GM18511 (cell line): ENCODE results near the gene OR51I1.

Source experiments
- ATAC-seq: cut with Tn5 transposase; IDR thresholded peaks from one replicate; pipeline ENCODE4 v1.9.1; 2021; ENCODE audit warnings: mild to moderate bottlenecking, moderate library complexity; ENCODE audit not compliant: unreplicated experiment

The OR51I1 gene, protein sequence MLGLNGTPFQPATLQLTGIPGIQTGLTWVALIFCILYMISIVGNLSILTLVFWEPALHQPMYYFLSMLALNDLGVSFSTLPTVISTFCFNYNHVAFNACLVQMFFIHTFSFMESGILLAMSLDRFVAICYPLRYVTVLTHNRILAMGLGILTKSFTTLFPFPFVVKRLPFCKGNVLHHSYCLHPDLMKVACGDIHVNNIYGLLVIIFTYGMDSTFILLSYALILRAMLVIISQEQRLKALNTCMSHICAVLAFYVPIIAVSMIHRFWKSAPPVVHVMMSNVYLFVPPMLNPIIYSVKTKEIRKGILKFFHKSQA

DNA sequence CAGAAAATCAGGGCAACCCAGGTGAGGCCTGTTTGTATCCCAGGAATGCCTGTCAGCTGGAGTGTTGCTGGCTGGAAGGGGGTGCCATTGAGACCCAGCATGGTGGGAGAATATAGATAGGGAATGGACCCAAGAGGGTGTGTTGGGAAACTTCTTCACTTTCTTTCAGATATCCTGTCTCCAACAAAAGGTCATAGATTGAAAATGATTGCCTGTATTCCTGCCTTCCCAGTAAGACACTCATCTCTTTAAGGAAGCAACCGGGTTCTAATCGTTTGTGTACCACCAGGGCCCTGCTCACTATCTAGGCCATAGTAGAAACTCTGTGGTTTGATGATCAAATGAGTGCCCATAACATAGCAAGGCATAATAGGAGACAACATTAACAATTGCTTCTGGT lies at the start of gene OR51I1:
TSS of gene OR51I1 (minus strand) at position 101 of the 400 bp plus-strand sequence. CDS start at position 101, 0 bp downstream.
- ATAC-seq, result no peak

DNA sequence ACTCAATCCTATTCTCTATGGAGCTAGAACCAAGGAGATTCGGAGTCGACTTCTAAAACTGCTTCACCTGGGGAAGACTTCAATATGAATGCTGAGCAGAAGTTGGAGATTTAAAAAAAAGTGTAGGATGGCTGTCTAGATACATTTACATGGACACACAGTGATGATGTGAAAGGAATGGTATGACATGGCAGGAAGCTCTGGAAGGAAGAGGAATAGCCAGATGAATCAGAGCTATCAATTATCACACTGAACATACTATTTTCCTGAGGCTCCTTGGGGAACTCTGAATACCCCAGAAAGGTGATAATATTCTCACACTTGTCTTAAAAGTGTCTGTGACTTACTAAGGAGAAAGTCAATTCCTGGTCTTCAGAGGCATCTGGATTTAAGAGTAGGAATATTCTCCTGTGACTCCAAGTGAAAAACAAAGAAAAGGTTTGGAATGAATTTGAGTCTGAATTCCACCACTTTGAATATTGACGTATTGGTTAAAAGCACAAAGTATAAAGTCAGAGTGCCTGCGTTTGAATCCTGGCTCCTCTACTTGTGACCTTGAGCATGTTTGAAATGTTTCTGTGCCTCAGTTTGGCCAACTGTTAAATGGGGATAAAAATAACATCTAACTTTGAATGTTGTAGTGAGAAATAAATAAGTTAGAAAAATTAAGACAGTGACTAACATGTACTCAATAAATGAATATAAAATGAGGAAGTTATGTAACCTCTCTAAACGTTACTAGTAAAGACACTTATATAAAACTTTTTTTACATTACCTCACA lies 48.5 kb upstream of the OR51I1 start:
- ATAC-seq, result no peak

DNA sequence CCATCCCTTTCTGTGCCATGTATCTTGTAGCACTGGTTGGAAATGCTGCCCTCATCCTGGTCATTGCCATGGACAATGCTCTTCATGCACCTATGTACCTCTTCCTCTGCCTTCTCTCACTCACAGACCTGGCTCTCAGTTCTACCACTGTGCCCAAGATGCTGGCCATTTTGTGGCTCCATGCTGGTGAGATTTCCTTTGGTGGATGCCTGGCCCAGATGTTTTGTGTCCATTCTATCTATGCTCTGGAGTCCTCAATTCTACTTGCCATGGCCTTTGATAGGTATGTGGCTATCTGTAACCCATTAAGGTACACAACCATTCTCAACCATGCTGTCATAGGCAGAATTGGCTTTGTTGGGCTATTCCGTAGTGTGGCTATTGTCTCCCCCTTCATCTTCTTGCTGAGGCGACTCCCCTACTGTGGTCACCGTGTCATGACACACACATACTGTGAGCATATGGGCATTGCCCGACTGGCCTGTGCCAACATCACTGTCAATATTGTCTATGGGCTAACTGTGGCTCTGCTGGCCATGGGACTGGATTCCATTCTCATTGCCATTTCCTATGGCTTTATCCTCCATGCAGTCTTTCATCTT lies 47.6 kb upstream of the OR51I1 start:
- ATAC-seq, result no peak

DNA sequence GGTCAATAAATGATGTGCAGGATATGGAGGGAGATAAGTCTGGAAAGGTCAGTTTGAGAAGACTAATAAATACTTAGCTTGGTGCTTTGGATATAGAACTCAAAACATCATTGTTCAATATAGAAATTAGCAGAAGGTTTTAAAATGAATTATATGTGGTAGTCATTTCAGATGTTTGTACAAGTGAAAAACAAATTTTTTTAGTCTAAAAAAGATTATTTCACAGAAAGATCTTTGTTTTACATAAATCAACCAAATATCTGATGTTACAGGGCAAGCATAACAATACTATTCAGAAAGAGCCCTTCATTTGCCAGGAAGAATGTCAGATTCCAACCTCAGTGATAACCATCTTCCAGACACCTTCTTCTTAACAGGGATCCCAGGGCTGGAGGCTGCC lies 47.1 kb upstream of the OR51I1 start, which contains the start of gene OR52D1:
TSS of gene OR52D1 (plus strand) at position 301 of the 400 bp plus-strand sequence. CDS start at position 323, 22 bp downstream.
- ATAC-seq, result no peak

DNA sequence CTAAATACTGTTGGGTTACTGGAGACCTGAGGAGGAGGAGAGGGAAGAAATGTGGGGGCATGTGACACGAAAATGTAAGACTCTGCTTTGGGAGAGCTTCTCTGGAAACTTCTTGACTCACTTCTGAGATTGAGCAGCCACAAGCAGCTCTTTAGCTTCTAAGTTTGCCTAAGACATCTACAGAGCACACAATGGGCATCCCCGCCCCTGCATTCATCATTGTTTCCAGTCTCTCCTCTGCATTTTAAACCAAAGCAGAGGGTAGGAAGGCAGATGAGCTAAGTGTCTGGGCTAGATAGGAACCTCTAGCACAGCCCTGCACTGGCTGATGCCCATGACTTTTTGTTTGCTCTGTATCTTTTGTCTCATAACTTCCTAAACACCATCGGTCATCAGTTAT lies 45.1 kb upstream of the OR51I1 start:
- ATAC-seq, result no peak

DNA sequence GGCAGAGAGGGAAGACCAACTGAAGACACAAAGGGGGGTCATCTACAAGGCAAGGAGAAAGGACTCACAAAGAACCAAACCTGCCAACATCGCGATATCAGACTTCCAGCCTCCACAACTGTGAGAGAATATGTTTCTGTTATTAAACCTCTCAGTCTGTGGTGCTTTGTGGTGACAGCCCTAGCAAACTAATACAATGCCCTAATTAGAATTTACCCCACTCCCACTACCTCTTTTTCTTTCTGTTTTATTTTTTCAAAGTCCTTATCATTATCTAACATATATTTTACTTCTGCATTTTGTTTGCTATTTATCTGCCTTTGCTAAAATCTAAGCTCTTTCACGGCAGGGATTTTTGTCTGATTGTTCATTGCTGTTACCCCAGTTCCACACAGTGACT lies 44.7 kb upstream of the OR51I1 start:
- ATAC-seq, result no peak

DNA sequence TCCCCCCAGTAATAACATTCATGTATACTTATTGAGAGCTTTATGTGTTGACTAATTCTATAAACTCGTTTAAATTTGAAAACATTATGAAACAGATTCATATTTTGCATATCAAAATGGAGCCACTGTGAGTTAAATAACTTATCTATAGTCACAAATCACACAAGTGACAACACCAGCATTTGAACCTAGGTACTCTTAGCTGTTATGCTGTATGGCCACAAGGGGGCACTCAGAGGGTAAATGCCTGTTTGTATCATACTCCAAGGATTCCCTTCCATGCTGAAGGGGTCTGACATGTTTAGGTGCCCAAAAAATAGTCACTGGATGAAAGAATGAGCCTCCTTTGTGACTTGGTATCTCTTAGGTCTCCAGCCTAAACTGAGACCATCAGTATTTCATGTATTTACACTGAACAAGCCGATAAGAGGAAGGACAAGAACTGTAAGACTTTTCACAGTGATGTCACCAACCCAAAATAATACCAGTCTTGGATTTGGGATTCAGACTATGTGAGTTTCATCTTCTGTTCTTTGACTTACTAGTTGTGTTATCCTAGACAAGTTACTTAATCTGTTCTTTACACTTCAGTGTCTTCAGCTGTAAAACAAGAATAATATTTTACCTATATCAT lies 35.0 kb upstream of the OR51I1 start:
- ATAC-seq, result peak; percentile 77

DNA sequence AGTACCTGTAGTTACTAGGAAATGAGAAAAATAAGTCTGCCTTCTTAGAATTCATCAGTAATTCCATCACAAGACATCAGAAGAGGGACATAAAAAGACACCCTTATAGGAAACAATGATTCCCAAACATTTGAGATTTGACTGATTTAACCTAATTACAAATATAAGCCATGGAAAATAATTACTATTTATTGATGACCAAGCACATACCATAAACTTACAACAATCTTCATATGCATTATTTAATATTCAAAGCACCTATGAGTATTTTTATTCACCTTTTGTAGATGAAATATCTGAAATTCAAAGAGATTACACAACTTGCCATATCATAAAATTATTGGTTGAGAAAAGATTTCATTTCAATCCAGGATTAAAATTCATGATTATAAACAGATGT lies 32.6 kb upstream of the OR51I1 start:
- no peak for ATAC-seq

DNA sequence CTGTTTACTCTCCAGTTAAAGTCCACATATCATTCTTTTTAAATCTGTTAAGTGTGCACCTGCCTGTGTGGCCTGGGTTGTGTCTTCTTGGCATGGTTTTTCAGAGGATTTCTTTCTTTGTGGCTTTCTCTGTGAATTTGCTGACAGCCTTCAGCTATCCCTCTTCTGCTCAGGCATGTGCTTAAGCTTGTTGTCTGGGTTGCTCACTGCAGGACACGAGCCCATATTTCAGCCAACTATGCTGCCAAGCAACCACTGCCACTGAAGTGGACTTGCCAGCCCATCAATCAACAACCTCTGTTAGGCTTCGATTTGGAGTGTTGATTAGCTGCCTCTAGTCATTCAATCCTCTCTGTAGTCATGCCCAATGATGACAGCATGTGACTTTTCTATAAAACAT lies 26.2 kb upstream of the OR51I1 start:
- ATAC-seq, result no peak

DNA sequence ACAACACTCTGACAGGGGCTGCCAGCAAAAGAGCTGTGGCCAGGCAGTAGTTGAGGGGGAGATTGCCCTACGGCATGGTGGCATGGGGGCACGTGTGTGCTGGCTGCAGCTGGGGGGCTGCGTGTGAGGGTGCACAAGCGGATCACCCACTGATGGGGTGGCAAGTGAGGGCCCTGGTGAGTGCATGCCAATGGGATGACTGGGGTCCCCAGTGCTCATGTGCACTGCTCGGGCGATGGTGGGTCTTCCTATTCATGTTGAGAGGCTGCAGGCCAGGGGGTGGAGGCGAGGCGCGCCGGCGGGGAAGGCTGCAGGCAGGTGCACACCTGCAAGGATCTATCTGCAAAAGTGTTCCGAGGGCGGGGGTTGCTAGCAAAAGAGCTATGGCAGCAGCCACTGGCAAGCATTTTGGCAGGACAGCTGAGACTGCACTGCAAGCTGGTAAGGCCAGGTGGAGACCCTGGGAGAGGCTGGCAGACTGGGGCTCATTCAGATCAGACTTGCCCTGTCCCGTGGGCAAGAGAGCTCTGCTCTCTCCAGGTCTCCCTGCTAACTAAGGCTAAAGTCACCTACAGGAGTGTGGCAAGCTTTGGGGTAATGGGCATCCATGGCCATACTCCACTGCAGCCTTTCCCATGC lies 19.8 kb upstream of the OR51I1 start:
- ATAC-seq, result no peak

DNA sequence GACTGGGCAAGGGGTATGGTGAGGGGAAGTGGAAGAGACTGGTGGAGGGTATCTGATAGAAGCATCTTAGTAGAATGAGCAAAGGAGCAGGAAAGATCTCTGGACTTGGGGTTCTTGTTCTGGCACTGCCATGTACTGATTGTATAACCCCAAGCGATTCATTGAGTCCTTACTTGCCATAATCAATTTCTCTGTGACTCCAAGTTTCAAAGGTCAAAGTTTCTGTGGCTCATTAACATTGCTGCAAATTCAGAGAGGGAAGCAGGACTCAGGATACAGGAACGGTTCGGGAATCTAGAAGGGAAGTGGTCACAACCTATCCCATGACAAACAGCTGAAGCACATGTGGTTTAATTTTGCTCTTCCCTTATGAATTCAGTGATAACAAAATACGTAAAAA lies 8.1 kb upstream of the OR51I1 start:
- no peak for ATAC-seq

DNA sequence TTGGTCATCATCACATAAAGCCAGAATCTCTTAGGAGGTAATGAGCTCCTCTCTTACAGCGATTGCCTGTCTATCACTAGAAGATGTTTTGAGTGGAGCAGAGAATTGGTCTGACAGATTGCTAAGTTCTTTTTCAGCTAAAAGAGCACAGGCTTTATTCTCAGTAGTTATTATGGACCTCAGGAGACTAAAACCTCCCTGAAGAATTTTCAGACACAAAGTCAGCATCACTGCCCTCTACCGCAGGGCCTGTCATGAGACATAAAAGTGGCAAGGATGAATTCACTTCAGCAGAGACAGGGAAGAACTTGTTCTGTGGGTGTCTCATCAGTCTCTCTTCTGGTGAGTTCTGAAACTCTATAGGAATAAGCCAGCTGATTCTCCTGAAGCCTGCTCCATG lies 7.7 kb upstream of the OR51I1 start, which contains the start of gene OR51I2:
TSS of gene OR51I2 (plus strand) at position 301 of the 400 bp plus-strand sequence. CDS start 4,166 bp downstream, outside the sequence.
- ATAC-seq, result no peak

DNA sequence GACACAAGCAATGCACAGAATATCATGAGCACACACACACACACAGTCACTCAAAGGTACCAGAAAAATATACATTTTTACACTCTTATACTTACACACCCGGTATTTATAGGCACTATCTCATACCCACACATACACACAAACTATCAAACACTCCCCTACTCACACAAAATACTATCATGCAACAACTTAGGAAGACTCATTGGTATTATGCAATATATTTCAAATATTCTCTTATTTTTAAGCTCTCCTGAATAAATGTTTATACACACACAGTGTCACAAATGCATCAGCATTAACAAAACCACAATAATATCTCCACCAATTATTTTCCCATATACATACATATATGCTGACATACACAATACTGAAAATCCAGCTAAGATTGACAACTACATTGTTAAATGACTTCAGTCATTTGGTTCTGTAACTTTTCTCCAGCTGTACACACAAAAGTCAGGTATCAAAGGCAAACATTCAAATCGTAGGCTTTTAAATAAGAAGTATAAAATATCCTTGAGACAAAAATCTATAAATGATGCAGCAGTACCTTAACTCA lies 2.6 kb upstream of the OR51I1 start:
- ATAC-seq, result no peak

DNA sequence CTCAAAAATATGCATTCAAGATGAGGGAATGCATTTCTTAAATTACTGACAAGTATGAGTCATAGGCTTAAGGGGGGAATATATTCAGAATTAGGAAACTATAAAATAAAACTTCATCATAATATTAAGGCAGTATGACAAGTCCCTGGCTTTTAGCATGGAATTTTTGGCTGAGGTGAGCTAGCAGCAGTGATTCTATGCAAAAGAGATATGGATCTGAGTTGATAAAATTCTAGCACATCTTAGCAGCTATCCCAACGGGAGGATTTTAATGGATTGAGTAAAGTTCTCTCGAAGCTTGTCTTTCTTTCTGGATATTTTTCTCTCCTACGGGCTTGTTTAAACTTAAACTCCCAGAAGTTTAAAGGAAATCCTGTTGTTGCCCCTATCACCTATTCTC lies 18.2 kb downstream of the OR51I1 start:
- no peak for ATAC-seq

DNA sequence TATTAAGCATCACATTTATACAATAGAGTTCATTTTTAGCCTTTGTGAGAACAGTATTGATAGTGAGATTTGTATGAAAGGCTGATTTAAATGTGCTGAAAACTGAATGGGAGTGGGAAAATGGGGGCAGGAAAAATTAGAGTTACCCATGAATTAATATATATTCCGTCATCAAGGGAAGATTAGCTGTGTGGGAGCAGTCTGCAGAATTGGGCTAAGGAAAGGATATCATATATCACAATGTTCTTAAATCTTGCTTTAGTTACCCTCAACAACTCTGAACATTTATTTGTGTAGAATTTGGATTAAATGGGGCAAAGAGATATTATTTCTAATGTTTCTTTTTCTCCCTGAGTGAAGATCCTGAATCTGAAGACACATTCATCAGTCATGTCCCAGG lies 19.5 kb downstream of the OR51I1 start, which contains the start of gene OR51Q1:
TSS of gene OR51Q1 (plus strand) at position 301 of the 400 bp plus-strand sequence. CDS start at position 391, 90 bp downstream.
- ATAC-seq, result no peak

DNA sequence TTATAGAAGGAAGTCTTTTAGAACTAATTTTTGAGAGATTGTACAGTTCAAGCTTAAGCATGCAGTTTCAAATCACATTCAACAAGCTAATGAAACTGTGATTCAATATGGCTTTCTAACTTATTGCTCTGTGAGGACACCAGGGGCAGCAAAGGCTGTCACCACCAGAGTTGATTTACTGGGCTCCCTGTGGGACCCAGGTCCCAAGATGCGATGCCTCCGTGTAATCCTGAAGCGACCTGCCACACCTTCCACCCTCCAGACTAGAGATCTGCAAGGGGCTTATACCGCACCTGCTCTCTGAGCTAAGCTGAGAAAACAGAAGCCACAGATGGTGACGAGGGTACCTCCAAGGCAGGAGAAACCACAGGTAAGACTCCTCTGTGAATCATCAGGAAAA lies 20.3 kb downstream of the OR51I1 start:
- ATAC-seq, result no peak

DNA sequence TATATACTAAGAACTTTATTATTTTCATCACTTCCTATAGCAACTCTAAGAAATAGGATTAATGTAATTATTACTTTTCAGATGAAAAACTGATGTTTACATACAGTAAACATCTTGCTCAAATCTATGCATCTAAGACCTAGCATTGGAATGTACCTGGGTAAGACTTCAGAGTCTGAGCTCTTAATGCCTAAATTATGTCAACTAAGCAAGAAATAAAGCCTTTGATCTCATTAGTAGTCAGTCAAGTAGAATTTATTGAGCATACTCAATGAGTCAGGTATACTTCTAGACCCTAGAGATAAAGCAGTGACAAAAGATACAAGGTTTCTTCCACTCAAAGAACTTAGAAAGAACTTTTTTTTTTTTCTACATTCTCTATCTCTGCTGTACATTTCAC lies 36.1 kb downstream of the OR51I1 start:
- no peak for ATAC-seq

DNA sequence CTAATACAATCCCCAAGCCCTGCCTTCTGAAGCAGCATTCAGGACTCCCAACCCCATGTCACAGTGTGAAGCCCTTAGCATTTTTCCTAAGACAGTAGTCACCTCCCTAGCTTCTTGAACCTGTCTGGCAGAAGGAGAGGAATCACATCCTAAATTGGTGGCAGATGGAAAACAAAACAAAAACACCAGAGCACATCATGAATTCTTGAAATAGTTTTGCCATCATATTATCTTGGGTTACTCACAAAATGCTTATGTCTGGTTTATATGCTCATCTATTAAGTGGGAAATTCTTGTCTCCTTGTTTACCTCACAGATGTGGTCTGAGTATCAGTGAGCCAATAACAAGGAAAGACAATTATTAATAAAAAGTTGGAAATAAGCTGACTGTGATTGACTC lies 42.4 kb downstream of the OR51I1 start:
- no peak for ATAC-seq

DNA sequence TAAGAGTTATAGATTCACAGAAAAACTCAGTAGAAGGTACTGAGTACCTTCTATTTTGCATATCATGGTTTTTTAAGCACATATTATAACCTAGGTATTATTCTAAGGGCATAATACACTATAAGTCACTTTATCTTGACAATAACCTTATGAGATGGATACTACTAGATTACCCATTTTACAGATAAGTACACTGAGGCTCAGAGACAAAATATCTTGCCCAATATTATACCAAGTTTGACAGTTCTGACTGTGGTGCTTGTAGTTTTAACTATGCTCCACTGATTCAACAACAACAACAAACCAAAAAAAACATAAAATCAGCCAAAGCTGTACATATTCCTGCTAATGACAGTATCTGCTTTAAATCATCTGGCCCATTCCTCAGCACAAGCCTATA lies 47.2 kb downstream of the OR51I1 start:
- ATAC-seq, result no peak
